ENCODE data around the gene SPATA19.

SPATA19 gene

DNA sequence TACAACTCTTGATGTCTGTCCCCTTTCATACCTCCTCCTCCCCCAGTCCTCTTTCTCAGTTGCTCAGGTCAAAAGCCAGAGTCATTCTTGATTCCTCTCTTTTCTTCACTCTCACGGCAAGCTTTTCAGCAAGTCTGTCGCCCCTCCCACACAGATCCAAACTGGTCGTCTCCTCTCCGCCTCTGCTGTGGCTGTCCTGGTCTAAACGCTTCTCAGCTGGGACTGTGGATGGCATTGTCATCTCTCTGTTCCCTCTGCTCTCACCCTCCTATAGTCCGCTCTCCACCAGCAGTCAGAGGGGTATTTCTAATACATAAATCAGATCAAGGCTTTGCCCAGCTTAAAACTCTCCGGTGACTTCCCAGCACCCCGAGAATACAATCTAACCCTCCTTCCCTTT is 46.8 kb upstream of the SPATA19 start:
- no peak for ATAC-seq
- no peak for TF ChIP-seq TCF4 (CRISPR knock-in tag; IDR thresholded peaks at IDR 0.05; ENCODE audit: borderline replicate concordance)
- TF ChIP-seq ZNF70 (CRISPR knock-in tag; IDR thresholded peaks at IDR 0.05) = no peak
- no peak for TF ChIP-seq OSR1 (CRISPR knock-in tag; IDR thresholded peaks at IDR 0.05)
- no peak for TF ChIP-seq TOX (CRISPR knock-in tag; IDR thresholded peaks at IDR 0.05; ENCODE audit: borderline replicate concordance)
- no peak for TF ChIP-seq ZFP30 (CRISPR knock-in tag; IDR thresholded peaks at IDR 0.05)
- TF ChIP-seq, protein P1, sequence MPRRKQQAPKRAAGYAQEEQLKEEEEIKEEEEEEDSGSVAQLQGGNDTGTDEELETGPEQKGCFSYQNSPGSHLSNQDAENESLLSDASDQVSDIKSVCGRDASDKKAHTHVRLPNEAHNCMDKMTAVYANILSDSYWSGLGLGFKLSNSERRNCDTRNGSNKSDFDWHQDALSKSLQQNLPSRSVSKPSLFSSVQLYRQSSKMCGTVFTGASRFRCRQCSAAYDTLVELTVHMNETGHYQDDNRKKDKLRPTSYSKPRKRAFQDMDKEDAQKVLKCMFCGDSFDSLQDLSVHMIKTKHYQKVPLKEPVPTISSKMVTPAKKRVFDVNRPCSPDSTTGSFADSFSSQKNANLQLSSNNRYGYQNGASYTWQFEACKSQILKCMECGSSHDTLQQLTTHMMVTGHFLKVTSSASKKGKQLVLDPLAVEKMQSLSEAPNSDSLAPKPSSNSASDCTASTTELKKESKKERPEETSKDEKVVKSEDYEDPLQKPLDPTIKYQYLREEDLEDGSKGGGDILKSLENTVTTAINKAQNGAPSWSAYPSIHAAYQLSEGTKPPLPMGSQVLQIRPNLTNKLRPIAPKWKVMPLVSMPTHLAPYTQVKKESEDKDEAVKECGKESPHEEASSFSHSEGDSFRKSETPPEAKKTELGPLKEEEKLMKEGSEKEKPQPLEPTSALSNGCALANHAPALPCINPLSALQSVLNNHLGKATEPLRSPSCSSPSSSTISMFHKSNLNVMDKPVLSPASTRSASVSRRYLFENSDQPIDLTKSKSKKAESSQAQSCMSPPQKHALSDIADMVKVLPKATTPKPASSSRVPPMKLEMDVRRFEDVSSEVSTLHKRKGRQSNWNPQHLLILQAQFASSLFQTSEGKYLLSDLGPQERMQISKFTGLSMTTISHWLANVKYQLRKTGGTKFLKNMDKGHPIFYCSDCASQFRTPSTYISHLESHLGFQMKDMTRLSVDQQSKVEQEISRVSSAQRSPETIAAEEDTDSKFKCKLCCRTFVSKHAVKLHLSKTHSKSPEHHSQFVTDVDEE (CRISPR knock-in tag; IDR thresholded peaks at IDR 0.05) = no peak
- TF ChIP-seq, protein P2, sequence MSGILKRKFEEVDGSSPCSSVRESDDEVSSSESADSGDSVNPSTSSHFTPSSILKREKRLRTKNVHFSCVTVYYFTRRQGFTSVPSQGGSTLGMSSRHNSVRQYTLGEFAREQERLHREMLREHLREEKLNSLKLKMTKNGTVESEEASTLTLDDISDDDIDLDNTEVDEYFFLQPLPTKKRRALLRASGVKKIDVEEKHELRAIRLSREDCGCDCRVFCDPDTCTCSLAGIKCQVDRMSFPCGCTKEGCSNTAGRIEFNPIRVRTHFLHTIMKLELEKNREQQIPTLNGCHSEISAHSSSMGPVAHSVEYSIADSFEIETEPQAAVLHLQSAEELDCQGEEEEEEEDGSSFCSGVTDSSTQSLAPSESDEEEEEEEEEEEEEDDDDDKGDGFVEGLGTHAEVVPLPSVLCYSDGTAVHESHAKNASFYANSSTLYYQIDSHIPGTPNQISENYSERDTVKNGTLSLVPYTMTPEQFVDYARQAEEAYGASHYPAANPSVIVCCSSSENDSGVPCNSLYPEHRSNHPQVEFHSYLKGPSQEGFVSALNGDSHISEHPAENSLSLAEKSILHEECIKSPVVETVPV (CRISPR knock-in tag; IDR thresholded peaks at IDR 0.05) = no peak

DNA sequence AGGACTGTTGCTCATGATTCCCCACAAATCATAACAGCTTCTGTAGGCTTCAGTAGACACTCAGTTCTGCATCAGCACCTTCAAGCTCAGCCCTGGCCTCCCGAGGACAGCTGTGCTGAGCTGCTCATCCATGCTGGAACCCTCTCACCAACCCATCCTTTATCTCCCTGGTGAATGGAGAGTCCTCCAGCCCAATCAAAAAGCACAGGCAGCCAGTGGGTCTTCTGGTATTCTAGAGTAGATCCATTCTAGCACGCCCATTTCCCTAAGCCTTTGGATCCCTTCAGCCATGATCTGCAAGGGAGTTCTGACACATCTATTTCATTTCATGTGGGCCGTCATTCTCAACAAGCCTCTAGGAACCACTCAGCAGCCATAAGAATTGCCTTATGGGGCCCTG is 44.6 kb upstream of the SPATA19 start:
- ATAC-seq = no peak
- TF ChIP-seq BACH2 (CRISPR knock-in tag; IDR thresholded peaks at IDR 0.05; ENCODE audit: borderline replicate concordance) = no peak
- TF ChIP-seq, protein P2 (CRISPR knock-in tag; IDR thresholded peaks at IDR 0.05) = no peak

DNA sequence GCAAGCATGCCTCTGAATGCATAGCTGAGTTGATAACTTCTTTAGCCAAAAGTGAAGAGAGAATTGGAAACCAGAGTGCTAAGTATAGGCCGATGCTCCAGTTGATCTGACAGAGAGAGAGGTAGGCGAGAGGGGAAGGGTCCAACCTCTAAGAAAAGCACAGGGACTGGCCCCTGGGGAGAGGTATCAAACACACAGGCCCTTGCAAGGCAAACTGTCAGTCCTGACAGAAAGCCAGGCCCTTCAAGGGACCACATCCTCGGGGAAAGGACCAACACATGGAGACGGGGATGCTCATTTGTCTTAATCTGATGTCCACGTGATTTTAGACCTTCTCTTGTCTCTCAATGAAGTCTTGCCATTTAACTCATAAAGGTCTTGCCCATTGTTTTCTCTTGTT is 43.9 kb upstream of the SPATA19 start:
- no peak for ATAC-seq
- TF ChIP-seq ZFP3 (CRISPR knock-in tag; IDR thresholded peaks at IDR 0.05) (no peak), ZNF70 (CRISPR knock-in tag; IDR thresholded peaks at IDR 0.05) (no peak), GLIS3 (CRISPR knock-in tag; IDR thresholded peaks at IDR 0.05) (no peak), PPARA (CRISPR knock-in tag; IDR thresholded peaks at IDR 0.05; ENCODE audit: borderline replicate concordance) (no peak), ZNF565 (CRISPR knock-in tag; conservative IDR thresholded peaks at IDR 0.05; ENCODE audit: low read depth) (no peak), ARNTL (CRISPR knock-in tag; IDR thresholded peaks at IDR 0.05; ENCODE audit: borderline replicate concordance, low read depth) (no peak)
- TF ChIP-seq, protein P3, sequence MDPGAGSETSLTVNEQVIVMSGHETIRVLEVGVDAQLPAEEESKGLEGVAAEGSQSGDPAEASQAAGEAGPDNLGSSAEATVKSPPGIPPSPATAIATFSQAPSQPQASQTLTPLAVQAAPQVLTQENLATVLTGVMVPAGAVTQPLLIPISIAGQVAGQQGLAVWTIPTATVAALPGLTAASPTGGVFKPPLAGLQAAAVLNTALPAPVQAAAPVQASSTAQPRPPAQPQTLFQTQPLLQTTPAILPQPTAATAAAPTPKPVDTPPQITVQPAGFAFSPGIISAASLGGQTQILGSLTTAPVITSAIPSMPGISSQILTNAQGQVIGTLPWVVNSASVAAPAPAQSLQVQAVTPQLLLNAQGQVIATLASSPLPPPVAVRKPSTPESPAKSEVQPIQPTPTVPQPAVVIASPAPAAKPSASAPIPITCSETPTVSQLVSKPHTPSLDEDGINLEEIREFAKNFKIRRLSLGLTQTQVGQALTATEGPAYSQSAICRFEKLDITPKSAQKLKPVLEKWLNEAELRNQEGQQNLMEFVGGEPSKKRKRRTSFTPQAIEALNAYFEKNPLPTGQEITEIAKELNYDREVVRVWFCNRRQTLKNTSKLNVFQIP (CRISPR knock-in tag; IDR thresholded peaks at IDR 0.05; ENCODE audit: borderline replicate concordance, low read depth) = no peak
- TF ChIP-seq, protein P4, sequence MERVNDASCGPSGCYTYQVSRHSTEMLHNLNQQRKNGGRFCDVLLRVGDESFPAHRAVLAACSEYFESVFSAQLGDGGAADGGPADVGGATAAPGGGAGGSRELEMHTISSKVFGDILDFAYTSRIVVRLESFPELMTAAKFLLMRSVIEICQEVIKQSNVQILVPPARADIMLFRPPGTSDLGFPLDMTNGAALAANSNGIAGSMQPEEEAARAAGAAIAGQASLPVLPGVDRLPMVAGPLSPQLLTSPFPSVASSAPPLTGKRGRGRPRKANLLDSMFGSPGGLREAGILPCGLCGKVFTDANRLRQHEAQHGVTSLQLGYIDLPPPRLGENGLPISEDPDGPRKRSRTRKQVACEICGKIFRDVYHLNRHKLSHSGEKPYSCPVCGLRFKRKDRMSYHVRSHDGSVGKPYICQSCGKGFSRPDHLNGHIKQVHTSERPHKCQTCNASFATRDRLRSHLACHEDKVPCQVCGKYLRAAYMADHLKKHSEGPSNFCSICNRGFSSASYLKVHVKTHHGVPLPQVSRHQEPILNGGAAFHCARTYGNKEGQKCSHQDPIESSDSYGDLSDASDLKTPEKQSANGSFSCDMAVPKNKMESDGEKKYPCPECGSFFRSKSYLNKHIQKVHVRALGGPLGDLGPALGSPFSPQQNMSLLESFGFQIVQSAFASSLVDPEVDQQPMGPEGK (CRISPR knock-in tag; IDR thresholded peaks at IDR 0.05; ENCODE audit: borderline replicate concordance) = no peak

DNA sequence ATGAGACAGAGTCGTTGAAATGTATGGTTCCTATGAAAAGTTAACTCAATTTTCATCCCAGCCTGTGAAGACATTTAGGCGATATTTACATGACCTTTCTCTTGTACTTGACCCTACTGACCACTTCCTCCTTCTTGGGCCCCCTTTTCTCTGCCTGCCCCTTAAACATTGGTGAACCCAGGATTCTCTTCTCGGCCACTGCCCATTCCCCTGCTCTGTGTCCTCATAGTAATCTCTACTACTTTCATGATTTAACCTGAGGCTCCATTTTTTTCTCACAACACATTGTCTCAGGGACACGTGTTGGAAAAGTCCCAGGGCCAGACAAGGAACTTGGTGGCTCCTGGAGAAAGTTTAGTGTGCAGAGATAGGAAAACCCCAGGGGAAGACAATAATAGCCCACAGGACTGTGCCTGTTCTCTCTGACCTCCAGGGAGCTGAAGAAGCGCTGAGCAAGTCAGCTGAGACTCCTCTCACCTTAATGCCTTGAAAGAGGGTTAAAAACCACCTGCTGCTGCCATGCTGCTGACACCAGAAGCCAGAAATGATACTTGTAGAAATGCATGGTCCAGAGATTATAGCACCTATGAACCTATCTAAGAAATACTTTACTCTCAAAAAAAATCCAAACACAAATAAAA is 42.5 kb upstream of the SPATA19 start:
- no peak for ATAC-seq
- TF ChIP-seq PPARA (CRISPR knock-in tag; IDR thresholded peaks at IDR 0.05; ENCODE audit: borderline replicate concordance) (no peak), RARB (CRISPR knock-in tag; IDR thresholded peaks at IDR 0.05) (no peak), ARNTL (CRISPR knock-in tag; IDR thresholded peaks at IDR 0.05; ENCODE audit: borderline replicate concordance, low read depth) (no peak), ZFP3 (CRISPR knock-in tag; IDR thresholded peaks at IDR 0.05) (no peak), ISL1 (CRISPR knock-in tag; IDR thresholded peaks at IDR 0.05) (no peak), OSR1 (CRISPR knock-in tag; IDR thresholded peaks at IDR 0.05) (no peak), SNAI2 (CRISPR knock-in tag; IDR thresholded peaks at IDR 0.05) (no peak), ZFP30 (CRISPR knock-in tag; IDR thresholded peaks at IDR 0.05) (no peak), ZNF8 (CRISPR knock-in tag; IDR thresholded peaks at IDR 0.05) (no peak), CSDC2 (CRISPR knock-in tag; IDR thresholded peaks at IDR 0.05) (no peak)
- TF ChIP-seq, protein P2 (CRISPR knock-in tag; IDR thresholded peaks at IDR 0.05) = no peak
- TF ChIP-seq, protein P3 (CRISPR knock-in tag; IDR thresholded peaks at IDR 0.05; ENCODE audit: borderline replicate concordance, low read depth) = no peak
- TF ChIP-seq, protein P4 (CRISPR knock-in tag; IDR thresholded peaks at IDR 0.05; ENCODE audit: borderline replicate concordance) = no peak
